ENCODE results near the gene DUSP15.

Gene DUSP15

DNA sequence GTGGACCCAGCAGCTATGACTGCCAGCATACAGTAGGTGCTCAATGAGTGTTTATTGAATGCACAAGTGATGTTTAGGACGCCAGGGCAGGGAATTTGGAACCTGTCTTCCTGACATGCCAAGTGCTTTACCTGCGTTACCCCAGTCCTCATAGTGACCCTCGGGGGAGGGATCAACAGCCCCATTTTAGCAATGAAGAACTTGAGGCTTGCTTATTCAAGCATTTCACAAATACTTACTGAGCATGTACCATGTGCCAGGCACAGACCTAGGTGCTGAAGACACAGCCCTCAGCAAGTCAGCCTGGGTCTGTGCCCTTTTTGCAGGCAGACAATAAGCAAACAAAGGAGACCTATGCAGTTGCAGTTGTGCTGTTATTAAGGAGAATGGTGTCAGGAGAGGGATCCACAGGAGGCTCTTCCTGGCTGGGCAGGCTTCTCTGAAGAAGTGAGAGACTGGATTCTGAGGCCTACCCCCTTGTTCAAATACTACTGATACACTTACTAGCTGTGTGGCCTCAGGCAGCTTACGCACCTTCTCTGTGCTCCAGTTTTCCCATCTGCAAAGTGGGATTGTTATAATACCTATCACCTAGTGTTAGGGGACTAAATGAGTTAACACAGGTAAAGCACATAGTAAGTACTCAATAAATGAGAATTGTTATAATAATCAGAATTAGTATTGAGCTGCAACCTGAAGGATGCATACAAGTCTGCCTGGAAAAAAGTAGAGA, 39.9 kb upstream of the DUSP15 start:
- H3K79me1 ChIP-seq (ENCODE audit: low read length): no peaks in the 10 kb centered on the region

GRCh38 chr20:31909253-31910070, 39.1 kb upstream of the DUSP15 start:
- Histone ChIP-seq H3K4me3 (ENCODE audit: low read depth, low read length) (no peak overlapping the region), H3K18ac (ENCODE audit: low read length) (no peak overlapping the region), H4K12ac (ENCODE audit: low read depth, low read length) (no peak overlapping the region), H3K27me3 (ENCODE audit: insufficient read depth, low read length) (no peaks in the 10 kb centered on the region), H4K91ac (ENCODE audit: low read depth, low read length) (no peak overlapping the region), H3K9me3 (ENCODE audit: insufficient read depth, low read depth, low read length) (no peaks in the 10 kb centered on the region), H3K36me3 (ENCODE audit: control insufficient read depth in 1 of 2, insufficient read depth in 2 of 2, low read length in 2 of 2) (no peaks in the 10 kb centered on the region), H3K4me2 (ENCODE audit: low read length) (no peak overlapping the region), H3K79me2 (ENCODE audit: control insufficient read depth, insufficient read depth, low read length, poor library complexity) (no peaks in the 10 kb centered on the region), H2BK5ac (ENCODE audit: low read depth, low read length, poor library complexity) (no peak overlapping the region), H3K23ac (ENCODE audit: low read length) (no peak overlapping the region), H2BK12ac (ENCODE audit: low read length) (no peak overlapping the region), H3K27ac (ENCODE audit: low read depth, low read length) (no peak overlapping the region), H3K14ac (ENCODE audit: low read length) (no peak overlapping the region), H3K79me1 (ENCODE audit: low read length) (no peaks in the 10 kb centered on the region), H3K4me1 (ENCODE audit: control insufficient read depth in 1 of 2, insufficient read depth in 2 of 2, low read length in 2 of 2) (peaks cover 6% of the 10 kb centered on the region in 2 experiments), H4K8ac (ENCODE audit: low read depth, low read length) (no peak overlapping the region), H2AK5ac (ENCODE audit: low read length) (no peak overlapping the region), H3K4ac (ENCODE audit: low read depth, low read length) (no peak overlapping the region), H3K9ac (ENCODE audit: low read length) (no peak overlapping the region), H2BK120ac (ENCODE audit: insufficient read depth, low read length, poor library complexity) (no peak overlapping the region), H2AFZ (ENCODE audit: insufficient read depth, low read length, poor library complexity) (no peak overlapping the region)
- no peak for DNase-seq
- WGBS (ENCODE audit: extremely low coverage, insufficient coverage, insufficient read length): no CpG with 5 or more reads among the region's 17 CpGs

More for the DNA sequence above, 39.9 kb upstream of the DUSP15 start:
- no peak overlapping the region for H2BK12ac ChIP-seq (ENCODE audit: low read length)
- no peak overlapping the region for H3K9ac ChIP-seq (ENCODE audit: low read length)
- no peak overlapping the region for H3K14ac ChIP-seq (ENCODE audit: low read length)
- no peak overlapping the region for H2AK5ac ChIP-seq (ENCODE audit: low read length)
- H2AFZ ChIP-seq (ENCODE audit: insufficient read depth, low read length, poor library complexity): no peak overlapping the region
- no peaks in the 10 kb centered on the region for H3K27me3 ChIP-seq (ENCODE audit: insufficient read depth, low read length)
- H4K8ac ChIP-seq (ENCODE audit: low read depth, low read length): no peak overlapping the region
- H3K4ac ChIP-seq (ENCODE audit: low read depth, low read length): no peak overlapping the region
- no CpG with 5 or more reads among the region's 4 CpGs for WGBS (ENCODE audit: extremely low coverage, insufficient coverage, insufficient read length)
- H4K91ac ChIP-seq (ENCODE audit: low read depth, low read length): no peak overlapping the region
- no peak overlapping the region for H3K4me3 ChIP-seq (ENCODE audit: low read depth, low read length)
- DNase-seq: no peak
- no peak overlapping the region for H2BK5ac ChIP-seq (ENCODE audit: low read depth, low read length, poor library complexity)
- H3K9me3 ChIP-seq (ENCODE audit: insufficient read depth, low read depth, low read length): no peaks in the 10 kb centered on the region
- H4K12ac ChIP-seq (ENCODE audit: low read depth, low read length): no peak overlapping the region
- no peak overlapping the region for H3K23ac ChIP-seq (ENCODE audit: low read length)
- H3K27ac ChIP-seq (ENCODE audit: low read depth, low read length): no peak overlapping the region
- no peak overlapping the region for H3K18ac ChIP-seq (ENCODE audit: low read length)
- H3K79me2 ChIP-seq (ENCODE audit: control insufficient read depth, insufficient read depth, low read length, poor library complexity): no peaks in the 10 kb centered on the region
- H3K4me1 ChIP-seq (ENCODE audit: control insufficient read depth in 1 of 2, insufficient read depth in 2 of 2, low read length in 2 of 2): peaks cover 6% of the 10 kb centered on the region in 2 experiments
- H3K4me2 ChIP-seq (ENCODE audit: low read length): no peak overlapping the region
- H2BK120ac ChIP-seq (ENCODE audit: insufficient read depth, low read length, poor library complexity): no peak overlapping the region
- no peaks in the 10 kb centered on the region for H3K36me3 ChIP-seq (ENCODE audit: control insufficient read depth in 1 of 2, insufficient read depth in 2 of 2, low read length in 2 of 2)

DNA sequence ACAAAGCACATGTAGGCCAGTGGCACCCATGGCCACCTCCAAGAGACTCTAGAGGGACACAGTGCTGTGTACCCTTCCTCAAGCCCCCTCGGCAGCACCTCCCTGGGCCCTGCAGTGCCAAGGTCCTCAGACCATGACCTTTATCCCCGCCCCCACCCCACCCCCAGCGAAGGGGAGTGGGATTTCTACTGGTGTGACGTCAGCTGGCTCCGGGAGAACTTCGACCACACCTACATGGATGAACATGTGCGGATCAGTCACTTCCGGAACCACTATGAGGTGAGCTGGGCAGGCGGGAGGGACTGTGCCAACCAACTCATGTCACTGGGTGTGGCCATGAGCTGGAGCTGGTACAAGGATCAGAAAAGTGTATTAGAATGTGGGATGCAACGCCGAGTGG, 38.1 kb upstream of the DUSP15 start:
- Histone ChIP-seq H3K79me2 (ENCODE audit: control insufficient read depth, insufficient read depth, low read length, poor library complexity) (no peaks in the 10 kb centered on the region), H2AFZ (ENCODE audit: insufficient read depth, low read length, poor library complexity) (no peak overlapping the region), H4K91ac (ENCODE audit: low read depth, low read length) (no peak overlapping the region), H3K4me1 (ENCODE audit: control insufficient read depth in 1 of 2, insufficient read depth in 2 of 2, low read length in 2 of 2) (peaks cover 1 to 2% of the 10 kb centered on the region in 2 experiments), H2AK5ac (ENCODE audit: low read length) (no peak overlapping the region), H3K4me3 (ENCODE audit: low read depth, low read length) (no peak overlapping the region), H3K18ac (ENCODE audit: low read length) (no peak overlapping the region), H3K27me3 (ENCODE audit: insufficient read depth, low read length) (no peaks in the 10 kb centered on the region), H4K12ac (ENCODE audit: low read depth, low read length) (no peak overlapping the region), H4K8ac (ENCODE audit: low read depth, low read length) (no peak overlapping the region), H3K27ac (ENCODE audit: low read depth, low read length) (no peak overlapping the region), H3K79me1 (ENCODE audit: low read length) (no peaks in the 10 kb centered on the region), H3K23ac (ENCODE audit: low read length) (no peak overlapping the region), H3K4ac (ENCODE audit: low read depth, low read length) (no peak overlapping the region), H3K14ac (ENCODE audit: low read length) (no peak overlapping the region), H2BK5ac (ENCODE audit: low read depth, low read length, poor library complexity) (no peak overlapping the region), H3K9me3 (ENCODE audit: insufficient read depth, low read depth, low read length) (no peaks in the 10 kb centered on the region), H2BK12ac (ENCODE audit: low read length) (no peak overlapping the region), H3K36me3 (ENCODE audit: control insufficient read depth in 1 of 2, insufficient read depth in 2 of 2, low read length in 2 of 2) (no peaks in the 10 kb centered on the region), H2BK120ac (ENCODE audit: insufficient read depth, low read length, poor library complexity) (no peak overlapping the region), H3K4me2 (ENCODE audit: low read length) (no peak overlapping the region), H3K9ac (ENCODE audit: low read length) (no peak overlapping the region)
- no CpG with 5 or more reads among the region's 11 CpGs for WGBS (ENCODE audit: extremely low coverage, insufficient coverage, insufficient read length)
- DNase-seq: no peak

DNA sequence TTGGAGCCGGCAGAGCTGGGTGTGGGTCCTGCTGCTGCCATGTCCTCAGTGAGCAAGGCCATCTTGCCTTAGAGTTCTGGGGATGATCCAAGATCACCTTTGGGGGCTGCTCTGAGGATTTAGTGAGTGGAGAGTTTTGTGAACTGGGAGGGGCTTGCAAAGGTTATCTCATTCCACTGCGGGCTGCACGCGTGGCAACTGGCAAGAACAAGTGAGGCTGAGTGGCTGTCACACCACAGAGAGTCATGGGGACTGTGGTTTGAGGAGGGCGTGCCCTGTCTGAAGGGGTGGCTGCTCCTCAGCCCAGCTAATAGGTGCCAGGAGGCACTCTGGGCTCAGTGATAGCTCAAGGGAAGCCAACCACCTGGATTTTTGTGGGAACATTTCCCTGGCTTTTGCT, 37.7 kb upstream of the DUSP15 start:
- no peaks in the 10 kb centered on the region for H3K79me1 ChIP-seq (ENCODE audit: low read length)
- H3K14ac ChIP-seq (ENCODE audit: low read length): no peak overlapping the region
- H3K36me3 ChIP-seq (ENCODE audit: control insufficient read depth in 1 of 2, insufficient read depth in 2 of 2, low read length in 2 of 2): no peaks in the 10 kb centered on the region
- no peaks in the 10 kb centered on the region for H3K4me1 ChIP-seq (ENCODE audit: control insufficient read depth in 1 of 2, insufficient read depth in 2 of 2, low read length in 2 of 2)
- no peak overlapping the region for H4K12ac ChIP-seq (ENCODE audit: low read depth, low read length)
- H2BK5ac ChIP-seq (ENCODE audit: low read depth, low read length, poor library complexity): no peak overlapping the region
- H2AK5ac ChIP-seq (ENCODE audit: low read length): no peak overlapping the region
- WGBS (ENCODE audit: extremely low coverage, insufficient coverage, insufficient read length): no CpG with 5 or more reads among the region's 5 CpGs
- H3K4me3 ChIP-seq (ENCODE audit: low read depth, low read length): no peak overlapping the region
- H3K27me3 ChIP-seq (ENCODE audit: insufficient read depth, low read length): no peaks in the 10 kb centered on the region
- no peaks in the 10 kb centered on the region for H3K79me2 ChIP-seq (ENCODE audit: control insufficient read depth, insufficient read depth, low read length, poor library complexity)
- H2BK120ac ChIP-seq (ENCODE audit: insufficient read depth, low read length, poor library complexity): no peak overlapping the region
- no peak overlapping the region for H4K8ac ChIP-seq (ENCODE audit: low read depth, low read length)
- H3K23ac ChIP-seq (ENCODE audit: low read length): no peak overlapping the region
- no peaks in the 10 kb centered on the region for H3K9me3 ChIP-seq (ENCODE audit: insufficient read depth, low read depth, low read length)
- H3K9ac ChIP-seq (ENCODE audit: low read length): no peak overlapping the region
- H2AFZ ChIP-seq (ENCODE audit: insufficient read depth, low read length, poor library complexity): no peak overlapping the region
- no peak overlapping the region for H3K27ac ChIP-seq (ENCODE audit: low read depth, low read length)
- no peak for DNase-seq
- H3K18ac ChIP-seq (ENCODE audit: low read length): no peak overlapping the region
- no peak overlapping the region for H2BK12ac ChIP-seq (ENCODE audit: low read length)
- no peak overlapping the region for H3K4ac ChIP-seq (ENCODE audit: low read depth, low read length)
- no peak overlapping the region for H4K91ac ChIP-seq (ENCODE audit: low read depth, low read length)
- no peak overlapping the region for H3K4me2 ChIP-seq (ENCODE audit: low read length)

Data from trophoblast cell (in vitro differentiated cells and primary cell).